Natural killer cell (primary cell): ENCODE results near the gene STARD13. TPM values are rescaled to one million over a fixed set of nuclear protein-coding genes. Genes with fewer than 3 reads are reported as not detected.
"Not testable (repeated sequence)": the region's sequence is repeated elsewhere in the genome, so short reads cannot be mapped to it uniquely, and the experiment has no call there.

Experiments
- ATAC-seq, 3 donors: fragments of 150-1000 bp in 2 of 3; fragments of 200-7000 bp in 1 of 3; cut with Tn5 transposase; 1 replicate in 1 of 3; 2 replicates in 2 of 3; pipeline ENCODE4 v1.10.0; 2021; ENCODE audit warnings: mild to moderate bottlenecking in 2 of 3, moderate library complexity in 2 of 3
- DNase-seq, 2 donors: peaks; one replicate each; pipeline versions ENCODE4 v3.0.0 to v3.0.0-alpha.2; 2013 to 2021; ENCODE audit warnings: mixed read lengths in 1 of 2
- H3K27ac ChIP-seq: one replicate; pipeline ENCODE4 v1.5.1; 2013; ENCODE audit warnings: mild to moderate bottlenecking, low read length
- H3K27me3 ChIP-seq: one replicate; pipeline ENCODE4 v1.6.1; 2013; ENCODE audit warnings: low read length; ENCODE audit not compliant: control insufficient read depth, insufficient read depth
- H3K36me3 ChIP-seq: one replicate; pipeline ENCODE4 v1.6.1; 2013; ENCODE audit warnings: low read length; ENCODE audit not compliant: control insufficient read depth, insufficient read depth
- H3K4me1 ChIP-seq: one replicate; pipeline ENCODE4 v1.6.1; 2013; ENCODE audit warnings: low read length; ENCODE audit not compliant: control insufficient read depth, insufficient read depth
- H3K4me3 ChIP-seq: one replicate; pipeline ENCODE4 v1.5.1; 2013; ENCODE audit warnings: low read length
- H3K9me3 ChIP-seq: one replicate; pipeline ENCODE4 v1.6.1; 2013; ENCODE audit warnings: low read length; ENCODE audit not compliant: control insufficient read depth, insufficient read depth
- H3K27ac Mint-ChIP-seq, 2 donors: one replicate each; pipeline ENCODE4 v1.8.0; 2022; ENCODE audit warnings: mild to moderate bottlenecking in 2 of 2, mixed read lengths in 2 of 2, moderate library complexity in 1 of 2
- H3K27me3 Mint-ChIP-seq, 2 donors: one replicate each; pipeline ENCODE4 v1.8.0; 2022; ENCODE audit warnings: low read depth in 2 of 2, mixed read lengths in 2 of 2
- H3K36me3 Mint-ChIP-seq: one replicate; pipeline ENCODE4 v1.8.0; 2022; ENCODE audit warnings: mixed read lengths
- H3K4me1 Mint-ChIP-seq, 2 donors: one replicate each; pipeline ENCODE4 v1.8.0; 2022; ENCODE audit warnings: mixed read lengths in 2 of 2
- H3K4me3 Mint-ChIP-seq: one replicate; pipeline ENCODE4 v1.8.0; 2022; ENCODE audit warnings: mild to moderate bottlenecking, moderate library complexity, mixed read lengths
- H3K9me3 Mint-ChIP-seq, 2 donors: one replicate each; pipeline ENCODE4 v1.8.0; 2022; ENCODE audit warnings: mixed read lengths in 2 of 2
- CTCF ChIP-seq: fragments of 200-600 bp; IDR thresholded peaks from one replicate; pipeline ENCODE4 v1.8.0; 2022; ENCODE audit warnings: antibody characterized with exemption
- WGBS: methylation state at CpG from one replicate; pipeline ENCODE4 v1.1.7; 2013; ENCODE audit warnings: missing lambda C conversion rate; ENCODE audit not compliant: insufficient coverage; 5-methylcytosine and 5-hydroxymethylcytosine counted together
- intact Hi-C: fragments of 100-400 bp; cut with micrococcal nuclease; formaldehyde crosslinking; loops from one replicate; pipeline ENCODE4 v1.14.2; 2022
- total RNA-seq, 4 donors: library from RNA; stranded (reverse); fragments of 120-200 nt in 1 of 4; gene quantifications; one replicate each; pipeline versions ENCODE4 v1.2.3 to v1.2.4, GENCODE V29; 2013 to 2022

STARD13 gene
- total RNA-seq, 3 donors from 2014 or later (not counting 1 experiment from before 2014, with no cell fraction given): not detected

DNA sequence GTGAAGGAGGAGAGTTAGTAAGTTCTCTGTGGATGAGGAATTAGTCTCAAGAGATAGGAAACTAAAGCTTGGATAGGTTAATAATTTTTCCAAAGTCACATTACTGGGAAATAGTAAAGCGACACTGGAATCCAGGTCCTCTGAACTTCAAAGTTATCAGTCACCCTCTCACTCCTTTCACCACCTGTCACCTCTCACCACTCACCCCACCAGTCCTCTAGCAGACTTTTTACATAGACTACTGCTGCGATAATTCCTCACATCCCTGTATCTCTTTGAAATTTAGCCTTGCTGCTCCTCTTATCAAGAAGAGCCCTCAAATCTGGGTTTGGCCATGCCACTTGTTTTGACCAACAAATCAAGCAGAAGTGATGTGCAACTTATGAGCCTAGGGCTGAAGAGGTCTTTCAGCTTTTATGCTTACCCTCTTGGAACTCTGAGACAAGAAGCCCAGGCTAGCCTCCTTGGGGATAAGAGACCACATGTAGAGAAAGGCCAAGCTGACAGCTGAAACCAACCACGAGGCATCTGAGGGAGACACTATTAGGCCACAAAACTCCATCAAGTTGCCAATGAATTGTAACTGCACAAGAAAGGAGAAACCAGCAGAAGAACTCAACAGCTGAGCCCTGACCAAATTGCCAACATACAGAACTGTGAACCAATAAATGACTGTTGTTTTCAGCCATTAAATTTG is 41.2 kb downstream of the STARD13 start:
- intact Hi-C loops: no loop called here
- 88% methylated on average over 3 of the region's 3 CpGs for WGBS
- H3K9me3 Mint-ChIP-seq: peaks cover 0 to 2% of the 10 kb centered on the region in 2 donors

GRCh38 chr13:33242984-33243617 is 42.5 kb downstream of the STARD13 start:
- no peak overlapping the region for H3K27ac Mint-ChIP-seq
- Histone ChIP-seq H3K27ac (no peak overlapping the region), H3K4me3 (no peak overlapping the region), H3K9me3 (no peaks in the 10 kb centered on the region), H3K4me1 (no peaks in the 10 kb centered on the region), H3K36me3 (no peaks in the 10 kb centered on the region), H3K27me3 (no peaks in the 10 kb centered on the region)
- no peaks in the 10 kb centered on the region for H3K4me1 Mint-ChIP-seq
- no peak overlapping the region for H3K4me3 Mint-ChIP-seq
- no peaks in the 10 kb centered on the region for H3K36me3 Mint-ChIP-seq
- ATAC-seq (no peak), DNase-seq (no peak)
- 95% methylated on average over 2 of the region's 2 CpGs for WGBS
- no peaks in the 10 kb centered on the region for H3K27me3 Mint-ChIP-seq
- intact Hi-C loops: no loop called here
- no peak for TF ChIP-seq CTCF
- no peaks in the 10 kb centered on the region for H3K9me3 Mint-ChIP-seq

More for the DNA sequence above, 41.2 kb downstream of the STARD13 start:
- H3K4me3 Mint-ChIP-seq: no peak overlapping the region
- no peaks in the 10 kb centered on the region for H3K36me3 Mint-ChIP-seq
- H3K9me3 ChIP-seq: no peaks in the 10 kb centered on the region
- TF ChIP-seq CTCF: no peak
- H3K4me3 ChIP-seq: no peak overlapping the region
- no peak overlapping the region for H3K27ac Mint-ChIP-seq
- no peaks in the 10 kb centered on the region for H3K4me1 Mint-ChIP-seq
- ATAC-seq (no peak), DNase-seq (no peak)
- no peaks in the 10 kb centered on the region for H3K27me3 ChIP-seq
- no peaks in the 10 kb centered on the region for H3K36me3 ChIP-seq
- H3K27me3 Mint-ChIP-seq: no peaks in the 10 kb centered on the region
- H3K4me1 ChIP-seq: no peaks in the 10 kb centered on the region
- no peak overlapping the region for H3K27ac ChIP-seq

DNA sequence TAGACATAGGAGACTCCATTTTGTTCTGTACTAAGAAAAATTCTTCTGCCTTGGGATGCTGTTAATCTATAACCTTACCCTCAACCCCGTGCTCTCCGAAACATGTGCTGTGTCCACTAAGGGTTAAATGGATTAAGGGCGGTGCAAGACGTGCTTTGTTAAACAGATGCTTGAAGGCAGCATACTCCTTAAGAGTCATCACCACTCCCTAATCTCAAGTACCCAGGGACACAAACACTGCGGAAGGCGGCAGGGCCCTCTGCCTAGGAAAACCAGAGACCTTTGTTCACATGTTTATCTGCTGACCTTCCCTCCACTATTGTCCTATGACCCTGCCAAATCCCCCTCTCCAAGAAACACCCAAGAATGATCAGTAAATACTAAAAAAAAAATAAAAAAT is 43.2 kb downstream of the STARD13 start:
- H3K27me3 ChIP-seq, H3K4me1 Mint-ChIP-seq, H3K27ac ChIP-seq, H3K4me1 ChIP-seq, H3K27me3 Mint-ChIP-seq, intact Hi-C loops, ATAC-seq, H3K36me3 Mint-ChIP-seq, H3K27ac Mint-ChIP-seq, H3K9me3 Mint-ChIP-seq, H3K4me3 Mint-ChIP-seq, H3K9me3 ChIP-seq, DNase-seq, H3K36me3 ChIP-seq, H3K4me3 ChIP-seq: not testable (repeated sequence)
- WGBS: 100% methylated on average over 4 of the region's 6 CpGs

- Histone ChIP-seq H3K27ac (no peak overlapping the region), H3K4me3 (no peak overlapping the region), H3K9me3 (no peaks in the 10 kb centered on the region), H3K27me3 (no peaks in the 10 kb centered on the region), H3K4me1 (no peaks in the 10 kb centered on the region), H3K36me3 (no peaks in the 10 kb centered on the region)
- Mint-ChIP-seq H3K4me3 (no peak overlapping the region), H3K9me3 (peaks cover 2 to 5% of the 10 kb centered on the region in 2 donors), H3K4me1 (no peaks in the 10 kb centered on the region), H3K36me3 (no peaks in the 10 kb centered on the region), H3K27ac (no peak overlapping the region), H3K27me3 (peaks cover 0 to 7% of the 10 kb centered on the region in 2 donors)
- DNase-seq: no peak
- no peak for TF ChIP-seq CTCF
- ATAC-seq: no peak
- 92% methylated on average over 8 of the region's 8 CpGs for WGBS
- intact Hi-C loops: no loop called here
These were observed 49.5 kb downstream of the STARD13 start for GRCh38 chr13:33236021-33236420.
